Keratinocyte (primary cell): ENCODE data around the gene BCL2. TPM values are rescaled to one million over a fixed set of nuclear protein-coding genes. Genes with fewer than 3 reads are reported as not detected.

ENCODE experiments used
- DNase-seq: peaks from one replicate; pipeline ENCODE4 v3.0.0-alpha.2; 2011; ENCODE audit warnings: low read depth, missing footprints, low spot score
- FAIRE-seq: peaks from 2 replicates; lab custom pipeline; 2011; peaks lifted over from hg19 to GRCh38; lab: Jason Lieb, UNC
- H2AFZ ChIP-seq: 2 replicates; pipeline ENCODE4 v1.6.0; 2012; ENCODE audit warnings: low read length, control low read depth, inconsistent platforms; ENCODE audit not compliant: control insufficient read depth
- H3K27ac ChIP-seq: 2 replicates; pipeline ENCODE4 v1.5.1; 2011; ENCODE audit warnings: low read length; ENCODE audit not compliant: control insufficient read depth, insufficient read depth
- H3K27me3 ChIP-seq: 3 replicates; pipeline ENCODE4 v1.6.0; 2011; ENCODE audit warnings: low read length; ENCODE audit not compliant: control insufficient read depth, insufficient read depth; ENCODE audit errors: extremely low read depth
- H3K36me3 ChIP-seq, 2 experiments: 2 replicates in 1 of 2; 3 replicates in 1 of 2; pipeline ENCODE4 v1.5.1; 2011; ENCODE audit warnings: low read length in 2 of 2, mild to moderate bottlenecking in 1 of 2; ENCODE audit not compliant: control insufficient read depth in 2 of 2, insufficient read depth in 2 of 2; ENCODE audit errors: extremely low read depth in 1 of 2
- H3K4me1 ChIP-seq: 3 replicates; pipeline ENCODE4 v1.5.1; 2011; ENCODE audit warnings: low read length; ENCODE audit not compliant: control insufficient read depth, insufficient read depth; ENCODE audit errors: extremely low read depth
- H3K4me2 ChIP-seq: 3 replicates; pipeline ENCODE4 v1.6.0; 2011; ENCODE audit warnings: low read depth, low read length; ENCODE audit not compliant: control insufficient read depth, insufficient read depth; ENCODE audit errors: extremely low read depth
- H3K4me3 ChIP-seq, 3 experiments: fragments of 200-600 bp in 1 of 3; sonication (generic) in 1 of 3; 2 replicates in 2 of 3; 3 replicates in 1 of 3; pipeline ENCODE4 v1.5.1; 2011 to 2016; ENCODE audit warnings: low read length in 3 of 3, mild to moderate bottlenecking in 3 of 3, control low read depth in 2 of 3, inconsistent platforms in 1 of 3, low read depth in 1 of 3, mixed read lengths in 1 of 3, mixed run types in 1 of 3, moderate library complexity in 1 of 3; ENCODE audit not compliant: control insufficient read depth in 2 of 3, insufficient read depth in 2 of 3; ENCODE audit errors: extremely low read depth in 1 of 3
- H3K79me2 ChIP-seq: 2 replicates; pipeline ENCODE4 v1.6.0; 2012; ENCODE audit warnings: low read length; ENCODE audit not compliant: control insufficient read depth, insufficient read depth
- H3K9ac ChIP-seq: 3 replicates; pipeline ENCODE4 v1.6.0; 2011; ENCODE audit warnings: low read length; ENCODE audit not compliant: control insufficient read depth, insufficient read depth; ENCODE audit errors: extremely low read depth
- H3K9me1 ChIP-seq: 3 replicates; pipeline ENCODE4 v1.6.0; 2011; ENCODE audit warnings: low read length; ENCODE audit not compliant: control insufficient read depth, insufficient read depth; ENCODE audit errors: extremely low read depth
- H3K9me3 ChIP-seq: 2 replicates; pipeline ENCODE4 v1.5.1; 2012; ENCODE audit warnings: low read depth, low read length; ENCODE audit not compliant: control insufficient read depth
- H4K20me1 ChIP-seq: 3 replicates; pipeline ENCODE4 v1.6.0; 2011; ENCODE audit warnings: low read length; ENCODE audit not compliant: control insufficient read depth, insufficient read depth; ENCODE audit errors: extremely low read depth
- EZH2 ChIP-seq: IDR thresholded peaks from one replicate; pipeline ENCODE4 v1.6.1; 2012; ENCODE audit warnings: inconsistent platforms, mild to moderate bottlenecking, low read length, moderate library complexity
- dilution Hi-C: fragments of 300-500 bp; cut with MboI; formaldehyde crosslinking; loops from one replicate; pipeline ENCODE4 v1.7.0; 2020; ENCODE audit warnings: low sequenced_read_pairs; ENCODE audit not compliant: extremely low pct_ligation_motif_present
- polyA plus RNA-seq, 5 experiments: library from polyadenylated mRNA; depleted of rRNA in 3 of 5; stranded (reverse) in 3 of 5; stranded (forward) in 1 of 5; unstranded in 1 of 5; fragments of >200 nt; gene quantifications; 1 replicate in 1 of 5; 2 replicates in 3 of 5; 3 replicates in 1 of 5; pipeline versions ENCODE4 v1.2.1 to v1.2.3, GENCODE V29; 2011 to 2012; ENCODE audit warnings: missing spikeins in 2 of 5, low read depth in 1 of 5, low replicate concordance in 1 of 5
- TF ChIP-seq, protein P1 (sequence below), 3 experiments: IDR thresholded peaks in 1 of 3; conservative IDR thresholded peaks in 1 of 3; optimal IDR thresholded peaks in 1 of 3; 2 replicates in 2 of 3; 3 replicates in 1 of 3; pipeline versions ENCODE3 to v1.5.1; 2011; ENCODE audit warnings: low read length in 3 of 3, mild to moderate bottlenecking in 3 of 3, moderate library complexity in 2 of 3, control low read depth in 1 of 3, inconsistent platforms in 1 of 3; ENCODE audit not compliant: insufficient read depth in 2 of 3; ENCODE audit errors: extremely low read depth in 1 of 3

BCL2 gene
- polyA plus RNA-seq, 1 donor (not counting 4 experiments of a cell fraction or from before 2014, with no cell fraction given): 0.30 TPM

DNA sequence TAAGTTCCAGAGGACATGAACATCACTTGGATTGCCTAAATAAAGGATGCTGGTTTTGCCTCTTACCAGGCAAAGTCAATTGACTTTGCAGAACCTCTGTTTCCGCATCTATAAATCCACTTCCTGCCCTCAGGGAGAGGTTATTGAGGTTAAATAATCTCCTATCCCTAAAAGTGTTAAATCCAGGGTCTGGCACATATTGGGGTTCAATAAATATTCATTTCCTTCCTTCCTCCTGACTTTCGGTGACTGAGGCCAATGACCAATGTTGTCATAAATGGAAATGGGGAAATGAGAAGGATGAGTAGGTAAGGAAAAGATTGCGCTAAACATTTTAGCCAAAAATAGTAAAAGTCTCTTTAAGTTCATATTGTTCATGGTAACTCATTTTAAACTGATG is 16.0 kb downstream of the BCL2 start:
- Histone ChIP-seq H3K9me1 (no peaks in the 10 kb centered on the region), H3K4me3 (no peak overlapping the region), H3K27ac (no peak overlapping the region), H3K4me2 (no peak overlapping the region), H3K79me2 (no peaks in the 10 kb centered on the region), H3K9me3 (no peaks in the 10 kb centered on the region), H3K4me1 (no peaks in the 10 kb centered on the region), H3K36me3 (no peaks in the 10 kb centered on the region), H2AFZ (no peak overlapping the region), H3K27me3 (no peaks in the 10 kb centered on the region), H3K9ac (no peak overlapping the region), H4K20me1 (no peaks in the 10 kb centered on the region)
- TF ChIP-seq EZH2: no peak
- TF ChIP-seq, protein P1, sequence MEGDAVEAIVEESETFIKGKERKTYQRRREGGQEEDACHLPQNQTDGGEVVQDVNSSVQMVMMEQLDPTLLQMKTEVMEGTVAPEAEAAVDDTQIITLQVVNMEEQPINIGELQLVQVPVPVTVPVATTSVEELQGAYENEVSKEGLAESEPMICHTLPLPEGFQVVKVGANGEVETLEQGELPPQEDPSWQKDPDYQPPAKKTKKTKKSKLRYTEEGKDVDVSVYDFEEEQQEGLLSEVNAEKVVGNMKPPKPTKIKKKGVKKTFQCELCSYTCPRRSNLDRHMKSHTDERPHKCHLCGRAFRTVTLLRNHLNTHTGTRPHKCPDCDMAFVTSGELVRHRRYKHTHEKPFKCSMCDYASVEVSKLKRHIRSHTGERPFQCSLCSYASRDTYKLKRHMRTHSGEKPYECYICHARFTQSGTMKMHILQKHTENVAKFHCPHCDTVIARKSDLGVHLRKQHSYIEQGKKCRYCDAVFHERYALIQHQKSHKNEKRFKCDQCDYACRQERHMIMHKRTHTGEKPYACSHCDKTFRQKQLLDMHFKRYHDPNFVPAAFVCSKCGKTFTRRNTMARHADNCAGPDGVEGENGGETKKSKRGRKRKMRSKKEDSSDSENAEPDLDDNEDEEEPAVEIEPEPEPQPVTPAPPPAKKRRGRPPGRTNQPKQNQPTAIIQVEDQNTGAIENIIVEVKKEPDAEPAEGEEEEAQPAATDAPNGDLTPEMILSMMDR (optimal IDR thresholded peaks at IDR 0.05 in 1 of 3, IDR thresholded peaks at IDR 0.05 in 1 of 3, conservative IDR thresholded peaks at IDR 0.05 in 1 of 3; ENCODE audit: extremely low read depth in 1 of 3, insufficient read depth in 2 of 3, low read length in 3 of 3): no peak
- dilution Hi-C loops: loop anchor here (25.0 kb wide), 1 partner anchor 291 kb away; no protein-coding TSS in a partner anchor
- FAIRE-seq (peak; percentile 13), DNase-seq (no peak)

DNA sequence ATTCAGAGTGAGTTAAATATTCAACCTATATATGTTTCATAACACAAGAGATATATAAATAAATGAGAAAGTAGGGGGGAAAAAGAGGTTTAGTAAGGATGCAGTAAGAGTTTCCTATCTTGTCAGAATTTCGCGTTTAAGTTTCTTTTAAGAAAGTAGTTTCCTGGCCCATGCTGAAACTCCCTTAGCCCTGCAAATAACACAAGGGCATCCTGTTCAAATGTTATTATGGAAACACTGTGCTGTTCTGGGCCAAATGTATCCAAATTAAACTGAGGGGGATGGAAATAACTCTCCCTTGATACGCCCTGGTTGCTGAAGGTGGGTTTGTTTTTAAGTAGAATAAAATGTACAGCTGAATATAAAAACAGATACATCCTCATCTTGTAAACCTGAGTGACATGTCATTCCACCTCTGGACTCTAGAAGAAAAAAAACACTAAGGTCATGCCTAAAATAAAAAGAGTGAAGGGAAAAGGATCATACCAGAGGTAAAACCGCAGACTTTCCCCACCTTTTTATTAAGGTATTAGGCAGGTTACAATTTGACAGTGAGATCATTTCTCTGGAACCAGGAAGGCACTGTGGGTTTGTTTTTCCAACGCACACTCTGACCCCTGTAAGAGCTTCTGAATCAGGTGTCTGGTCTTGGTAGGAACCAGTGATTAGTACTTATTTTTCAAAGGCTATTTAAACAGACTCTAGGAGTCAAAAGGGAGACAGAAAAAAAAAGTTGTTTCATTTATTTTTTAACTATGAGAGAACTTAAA is 16.7 kb downstream of the BCL2 start:
- H3K9me1 ChIP-seq: no peaks in the 10 kb centered on the region
- no peaks in the 10 kb centered on the region for H3K9me3 ChIP-seq
- FAIRE-seq (no peak), DNase-seq (no peak)
- H3K4me3 ChIP-seq: no peak overlapping the region
- H3K79me2 ChIP-seq: no peaks in the 10 kb centered on the region
- TF ChIP-seq EZH2: no peak
- TF ChIP-seq, protein P1 (optimal IDR thresholded peaks at IDR 0.05 in 1 of 3, IDR thresholded peaks at IDR 0.05 in 1 of 3, conservative IDR thresholded peaks at IDR 0.05 in 1 of 3; ENCODE audit: extremely low read depth in 1 of 3, insufficient read depth in 2 of 3, low read length in 3 of 3): no peak
- no peaks in the 10 kb centered on the region for H4K20me1 ChIP-seq
- no peaks in the 10 kb centered on the region for H3K4me1 ChIP-seq
- H2AFZ ChIP-seq: no peak overlapping the region
- no peak overlapping the region for H3K27ac ChIP-seq
- H3K9ac ChIP-seq: no peak overlapping the region
- dilution Hi-C loops: loop anchor here (25.0 kb wide), 1 partner anchor 291 kb away; no protein-coding TSS in a partner anchor
- H3K36me3 ChIP-seq: no peaks in the 10 kb centered on the region
- H3K27me3 ChIP-seq: no peaks in the 10 kb centered on the region
- no peak overlapping the region for H3K4me2 ChIP-seq
